GM10248 (cell line): ENCODE results near the gene CBLL1.

Experiments used
- CTCF ChIA-PET: fragments of 300-600 bp; sonication (Branson Sonifier 250); formaldehyde crosslinking; extraction: SDS; loops from one replicate; lab custom pipeline; 2021; ENCODE audit warnings: antibody characterized with exemption; lab: Yijun Ruan, JAX
- POLR2A ChIA-PET: fragments of 350-650 bp; sonication (Branson Sonifier 250); formaldehyde crosslinking; extraction: SDS; loops from one replicate; lab custom pipeline; 2020; ENCODE audit warnings: antibody characterized with exemption; lab: Yijun Ruan, JAX
- DNase-seq: peaks from one replicate; pipeline ENCODE4 v3.0.0; 2012; ENCODE audit errors: extremely low spot score
- TF ChIP-seq, protein P1 (sequence below): IDR thresholded peaks from 2 replicates; pipeline ENCODE4 v1.5.1; 2012; ENCODE audit warnings: mild to moderate bottlenecking, low read depth; ENCODE audit errors: extremely low read depth, missing control alignments, control extremely low read depth

CBLL1 gene

DNA sequence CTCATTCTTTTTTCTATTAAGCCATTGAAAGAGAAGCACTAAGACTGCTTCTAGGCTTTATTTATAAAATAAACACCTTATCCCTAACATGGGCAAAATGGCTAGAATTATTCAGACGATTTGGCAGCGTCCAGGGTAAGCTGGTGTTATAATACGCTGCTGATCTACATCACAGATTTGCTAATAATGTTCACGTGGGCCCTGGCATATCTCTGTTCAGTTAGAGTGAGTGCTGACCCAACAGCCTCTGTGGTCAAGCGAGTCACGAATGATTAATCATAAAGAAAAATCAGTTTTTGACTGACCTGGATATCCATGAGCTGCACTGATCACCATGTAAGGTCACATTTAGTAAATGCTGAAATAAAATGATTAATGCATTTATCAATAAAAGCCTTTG is 28.4 kb upstream of the CBLL1 start:
- POLR2A ChIA-PET, result no interaction called here
- DNase-seq, result no peak
- CTCF ChIA-PET, result no interaction called here
- TF ChIP-seq, protein P1, sequence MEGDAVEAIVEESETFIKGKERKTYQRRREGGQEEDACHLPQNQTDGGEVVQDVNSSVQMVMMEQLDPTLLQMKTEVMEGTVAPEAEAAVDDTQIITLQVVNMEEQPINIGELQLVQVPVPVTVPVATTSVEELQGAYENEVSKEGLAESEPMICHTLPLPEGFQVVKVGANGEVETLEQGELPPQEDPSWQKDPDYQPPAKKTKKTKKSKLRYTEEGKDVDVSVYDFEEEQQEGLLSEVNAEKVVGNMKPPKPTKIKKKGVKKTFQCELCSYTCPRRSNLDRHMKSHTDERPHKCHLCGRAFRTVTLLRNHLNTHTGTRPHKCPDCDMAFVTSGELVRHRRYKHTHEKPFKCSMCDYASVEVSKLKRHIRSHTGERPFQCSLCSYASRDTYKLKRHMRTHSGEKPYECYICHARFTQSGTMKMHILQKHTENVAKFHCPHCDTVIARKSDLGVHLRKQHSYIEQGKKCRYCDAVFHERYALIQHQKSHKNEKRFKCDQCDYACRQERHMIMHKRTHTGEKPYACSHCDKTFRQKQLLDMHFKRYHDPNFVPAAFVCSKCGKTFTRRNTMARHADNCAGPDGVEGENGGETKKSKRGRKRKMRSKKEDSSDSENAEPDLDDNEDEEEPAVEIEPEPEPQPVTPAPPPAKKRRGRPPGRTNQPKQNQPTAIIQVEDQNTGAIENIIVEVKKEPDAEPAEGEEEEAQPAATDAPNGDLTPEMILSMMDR, result no peak

DNA sequence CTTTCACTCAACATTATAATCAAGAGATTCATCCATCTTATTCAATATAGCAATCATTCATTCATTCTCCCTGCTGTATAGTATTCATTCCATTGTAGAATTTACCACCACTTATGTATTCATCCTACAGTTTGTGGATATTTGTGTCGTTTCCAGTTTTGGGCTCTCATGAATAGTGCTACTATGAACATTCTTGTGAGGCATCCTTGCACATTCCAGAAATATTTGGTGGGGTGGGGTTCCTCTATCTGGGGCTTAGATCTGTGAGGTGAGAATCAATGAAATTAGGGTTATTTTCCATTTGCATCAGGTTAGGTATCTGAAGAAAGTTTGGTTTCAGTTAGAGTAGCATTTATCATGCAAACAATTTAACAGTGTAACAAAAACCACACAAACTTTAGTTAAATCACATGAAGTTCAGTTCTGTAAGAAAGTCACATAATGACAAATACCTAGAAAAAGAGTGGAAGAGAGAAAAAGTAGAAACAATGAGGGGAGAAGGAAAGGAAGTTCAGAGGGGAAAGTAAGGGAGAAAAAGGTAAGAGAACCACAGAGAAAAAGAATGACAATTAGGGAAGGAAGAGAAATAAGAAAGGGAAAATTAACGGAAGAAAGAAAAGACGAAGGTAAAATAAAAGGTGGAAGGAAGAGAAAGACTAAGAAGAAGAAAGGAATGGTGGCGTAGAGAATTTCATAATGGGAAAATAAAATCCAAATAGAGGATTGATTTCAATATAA is 25.3 kb upstream of the CBLL1 start:
- ChIA-PET CTCF (interaction anchor here (1.6 to 2.7 kb wide), 4 partner anchors 9 to 255 kb away, joined by 5 to 11 read pairs (median 8); no protein-coding TSS in a partner anchor), POLR2A (no interaction called here)
- DNase-seq, result no peak
- TF ChIP-seq, protein P1, result no peak

DNA sequence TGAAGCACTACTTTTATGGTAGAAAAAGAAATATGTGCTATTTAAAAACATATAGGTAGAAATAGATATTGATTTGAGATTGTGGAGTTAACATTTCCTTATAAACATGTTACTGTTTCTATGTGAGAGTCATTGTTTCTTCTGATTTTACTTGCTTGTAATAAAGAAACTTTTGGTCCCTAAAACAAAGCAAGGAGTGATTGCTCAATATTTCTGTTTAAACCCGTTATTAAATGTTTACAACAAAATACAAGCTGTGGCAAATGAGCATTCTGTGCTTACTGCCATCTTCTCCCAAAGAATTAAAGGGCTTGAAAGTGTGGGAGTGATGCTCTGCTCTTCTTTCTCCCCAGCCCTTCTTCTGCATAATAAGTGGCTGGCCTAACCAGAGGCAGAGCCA is 22.7 kb upstream of the CBLL1 start:
- DNase-seq, result no peak
- ChIA-PET CTCF (interaction anchor here (1.5 to 2.7 kb wide), 3 partner anchors 11 to 258 kb away, joined by 4 to 11 read pairs (median 9); no protein-coding TSS in a partner anchor), POLR2A (no interaction called here)
- TF ChIP-seq, protein P1, result no peak

DNA sequence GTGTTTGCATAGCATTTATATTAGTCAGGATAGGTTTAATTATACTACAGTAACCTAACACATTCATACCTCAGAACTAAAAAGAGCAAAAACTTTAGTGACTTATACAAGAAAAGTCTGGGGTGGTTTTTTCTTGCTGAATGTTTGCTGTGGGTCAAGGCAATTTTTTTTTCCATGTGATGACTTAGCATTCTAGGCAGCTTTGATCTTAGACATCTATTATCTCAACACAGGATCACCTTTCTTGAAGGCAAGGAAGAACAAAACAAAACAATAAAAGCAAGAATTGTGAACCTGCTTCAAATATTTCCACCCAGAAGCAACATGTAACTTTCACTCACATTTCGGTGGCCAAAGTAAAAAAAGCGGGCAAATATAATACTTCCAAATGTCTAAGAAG is 20.7 kb upstream of the CBLL1 start:
- DNase-seq, result no peak
- TF ChIP-seq, protein P1, result no peak
- ChIA-PET CTCF (interaction anchor here (0.8 to 2.9 kb wide), 4 partner anchors 14 to 573 kb away, joined by 3 to 17 read pairs (median 4); no protein-coding TSS in a partner anchor), POLR2A (no interaction called here)

DNA sequence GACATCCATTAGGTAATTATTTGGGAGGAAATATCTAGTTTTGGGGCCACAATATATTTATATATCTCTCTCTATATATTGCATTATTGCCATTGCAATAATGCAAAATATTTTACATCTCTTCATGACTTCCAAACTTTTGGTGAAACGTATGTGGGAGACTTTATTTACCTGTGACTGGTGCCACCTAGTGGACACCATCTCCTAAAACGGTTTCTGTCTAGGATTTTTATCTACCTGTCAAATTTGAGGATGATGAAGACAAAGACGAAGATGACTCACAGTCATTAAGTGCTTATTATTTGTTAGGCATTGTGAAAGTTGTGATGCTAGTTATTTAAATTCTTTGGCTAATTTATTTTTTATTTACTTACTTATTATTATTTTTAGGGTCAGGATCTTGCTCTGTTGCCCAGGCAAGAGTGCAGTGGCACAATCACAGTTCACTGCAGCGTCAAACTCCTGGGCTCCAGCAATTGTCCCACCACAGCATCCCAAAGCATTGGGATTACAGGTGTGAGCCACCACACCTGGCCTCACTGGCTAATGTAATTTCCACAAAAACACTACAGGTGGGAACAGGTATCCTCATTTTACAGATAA is 18.7 kb upstream of the CBLL1 start:
- CTCF ChIA-PET, result interaction anchor here (0.6 to 4.3 kb wide), 16 partner anchors 9 to 578 kb away, joined by 3 to 32 read pairs (median 4); partner anchors contain the start of genes BCAP29 and CBLL1
- DNase-seq, result peak; percentile 66
- POLR2A ChIA-PET, result no interaction called here

More for the DNA sequence above, 18.7 kb upstream of the CBLL1 start:
- TF ChIP-seq, protein P1, result peak; percentile 63
